GM19238 (cell line): ENCODE measurements around the gene TFDP2.
"Not testable (repeated sequence)": the region's sequence is repeated elsewhere in the genome, so short reads cannot be mapped to it uniquely, and the experiment has no call there.

ENCODE experiments used
- DNase-seq: peaks from one replicate; pipeline ENCODE4 v3.0.0; 2011; ENCODE audit warnings: low spot score; ENCODE audit not compliant: insufficient read length

The TFDP2 gene

DNA sequence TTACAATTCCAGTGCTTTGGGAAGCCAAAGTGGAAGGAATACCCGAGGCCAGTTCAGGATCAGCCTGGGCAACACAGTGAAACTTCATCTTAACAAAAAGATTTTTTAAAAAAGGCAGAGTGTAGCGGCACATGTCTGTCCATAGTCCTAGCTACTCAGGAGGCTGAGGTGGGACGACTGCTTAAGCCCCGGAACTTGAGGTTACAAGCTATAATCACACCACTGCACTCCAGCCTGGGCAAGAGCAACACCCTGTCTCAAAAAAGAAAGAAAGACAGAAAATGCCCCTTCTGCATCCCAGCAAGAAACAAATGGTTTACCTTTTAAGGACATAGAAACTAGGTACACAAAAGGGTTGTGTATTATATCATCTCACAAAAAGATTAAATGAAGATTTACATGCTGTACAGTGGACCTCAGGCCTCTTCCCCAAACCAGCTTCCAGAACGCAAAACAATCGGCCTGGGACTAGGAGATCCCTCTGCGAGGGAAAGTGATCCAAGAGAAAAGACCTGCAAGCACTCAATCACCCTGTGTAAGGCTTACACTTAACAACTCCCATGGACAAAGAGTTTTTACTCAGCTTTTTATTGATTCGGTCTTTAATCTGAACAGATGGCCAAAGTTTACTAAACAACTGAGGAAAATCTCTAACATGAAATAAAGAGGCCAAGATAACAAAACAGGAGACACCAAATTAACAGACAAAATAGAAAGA, 21.2 kb downstream of the TFDP2 start:
- no peak for DNase-seq

GRCh38 chr3:142124243-142124642, 25.1 kb downstream of the TFDP2 start:
- no peak for DNase-seq

DNA sequence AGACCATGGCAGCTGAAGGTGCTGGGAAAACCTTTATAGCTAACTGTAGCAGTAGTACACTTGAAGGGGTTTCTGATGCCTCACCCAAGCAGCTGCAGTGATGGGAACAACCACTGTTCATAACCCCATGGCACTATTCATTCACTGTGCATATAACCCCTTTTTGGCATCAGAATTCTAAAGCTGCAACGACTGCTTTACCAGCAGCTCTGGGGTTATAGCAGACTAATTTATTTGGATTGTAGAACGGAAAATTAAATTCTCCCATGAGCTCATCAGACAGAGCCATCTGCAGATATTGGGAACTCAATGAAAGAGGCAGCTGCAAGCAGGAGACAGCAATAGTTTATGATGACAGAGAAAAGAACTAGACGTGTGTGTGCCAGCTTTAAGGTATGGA, 28.6 kb downstream of the TFDP2 start:
- no peak for DNase-seq

- no peak for DNase-seq
Measured at GRCh38 chr3:142118911-142119310, 30.4 kb downstream of the TFDP2 start.

- DNase-seq, result no peak
Measured at GRCh38 chr3:142117056-142117851, 32.1 kb downstream of the TFDP2 start.

GRCh38 chr3:142115867-142116668, 33.3 kb downstream of the TFDP2 start:
- DNase-seq, result no peak

GRCh38 chr3:142112601-142113000, 36.7 kb downstream of the TFDP2 start:
- no peak for DNase-seq

DNA sequence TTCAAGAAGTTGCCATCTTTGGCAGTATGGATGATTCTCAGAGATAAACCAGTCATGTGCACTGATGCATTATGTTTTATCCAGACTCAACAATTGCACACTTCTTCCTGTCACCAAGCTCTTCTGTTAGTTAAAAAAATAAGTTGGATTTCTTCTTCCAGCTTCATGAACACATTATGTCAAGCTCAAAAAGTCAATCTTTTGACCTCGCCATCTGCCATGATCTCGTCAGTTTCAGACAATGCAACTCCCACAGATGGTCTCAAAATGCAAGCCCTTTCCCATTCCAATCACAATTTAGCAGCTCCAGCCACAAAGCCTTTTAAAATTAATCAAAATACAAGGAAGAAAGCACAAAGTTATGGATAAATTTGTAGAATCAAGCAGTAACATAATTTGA, 42.8 kb downstream of the TFDP2 start:
- no peak for DNase-seq

DNA sequence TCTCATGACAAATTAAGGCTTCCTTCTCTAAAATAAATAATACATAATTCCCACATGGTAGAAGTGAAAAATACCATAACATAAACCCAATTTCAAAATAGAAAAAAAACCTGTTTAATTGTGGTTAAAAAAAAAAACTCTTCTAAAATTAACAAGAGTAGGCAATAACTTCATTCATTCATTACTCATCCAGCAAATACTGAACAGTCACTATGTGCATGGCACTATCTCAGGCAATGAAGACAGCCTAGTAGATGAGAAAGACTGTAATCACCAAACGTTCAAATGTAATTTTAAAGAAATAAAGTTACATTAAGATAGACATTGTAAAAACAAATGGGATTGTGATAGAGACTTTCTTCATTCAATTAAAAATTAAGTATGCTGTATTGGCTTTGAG, 43.4 kb downstream of the TFDP2 start:
- DNase-seq, result no peak

GRCh38 chr3:142104763-142105162, 44.6 kb downstream of the TFDP2 start:
- DNase-seq, result no peak

DNA sequence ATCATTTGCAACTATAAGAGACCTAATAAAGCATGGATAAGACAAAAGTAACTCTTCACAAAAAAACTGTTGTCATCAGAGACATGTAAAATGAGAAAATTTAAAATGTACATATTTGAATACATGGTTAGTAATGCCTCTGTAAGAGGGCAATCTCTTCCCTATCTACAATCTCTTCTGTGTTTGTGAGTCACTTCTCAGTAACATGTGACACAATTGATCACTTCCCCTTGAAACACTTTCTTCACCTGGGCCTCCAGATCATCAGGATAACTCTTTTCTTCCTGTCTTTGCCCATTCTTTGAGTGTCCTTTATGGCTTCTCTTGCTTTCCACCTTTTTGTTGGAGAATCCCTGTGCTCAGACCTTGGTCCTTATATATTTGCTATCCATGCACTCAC, 50.4 kb downstream of the TFDP2 start:
- no peak for DNase-seq

DNA sequence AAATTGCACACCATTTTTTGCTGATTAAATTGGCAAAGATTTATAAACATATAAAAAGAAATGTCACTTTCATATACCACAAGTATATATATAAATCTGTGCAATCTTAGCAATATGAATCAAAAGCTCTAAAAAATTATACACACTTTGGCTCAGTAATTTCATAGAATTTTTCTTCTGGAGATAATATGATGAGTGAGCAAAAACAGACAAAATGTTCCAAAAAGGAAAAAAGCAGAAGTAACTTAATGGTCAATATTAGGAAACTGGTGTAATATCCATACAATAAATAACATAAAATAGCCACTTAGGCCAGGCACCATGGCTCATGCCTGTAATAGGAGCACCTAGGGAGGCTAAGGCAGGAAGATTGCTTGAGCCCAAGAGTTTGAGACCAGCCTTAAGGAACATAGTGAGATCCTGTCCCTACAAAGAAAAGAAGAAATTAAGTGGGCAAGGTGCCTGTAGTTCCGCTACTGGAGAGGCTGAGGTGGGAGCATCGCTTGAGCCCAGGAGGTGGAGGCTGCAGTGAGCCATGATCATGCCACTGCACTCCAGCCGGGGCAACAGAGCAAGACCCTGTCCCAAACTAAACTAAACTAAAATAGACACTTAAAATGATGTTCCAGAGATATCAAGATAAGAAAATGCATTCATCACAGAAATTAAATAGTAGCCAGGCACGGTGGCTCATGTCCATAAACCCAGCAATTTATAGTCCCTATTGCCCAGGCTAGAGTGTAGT, 52.1 kb downstream of the TFDP2 start:
- no peak for DNase-seq

GRCh38 chr3:142095841-142096240, 53.5 kb downstream of the TFDP2 start:
- DNase-seq, result no peak

- not testable (repeated sequence) for DNase-seq
Measured at GRCh38 chr3:142088925-142089324, 60.4 kb downstream of the TFDP2 start.

- DNase-seq, result no peak
Measured at GRCh38 chr3:142088522-142088921, 60.8 kb downstream of the TFDP2 start.

- DNase-seq, result no peak
Measured at GRCh38 chr3:142087676-142088075, 61.7 kb downstream of the TFDP2 start.

GRCh38 chr3:142086581-142087090, 62.7 kb downstream of the TFDP2 start:
- DNase-seq, result no peak

- DNase-seq, result no peak
Measured at GRCh38 chr3:142081178-142081577, 68.2 kb downstream of the TFDP2 start.

DNA sequence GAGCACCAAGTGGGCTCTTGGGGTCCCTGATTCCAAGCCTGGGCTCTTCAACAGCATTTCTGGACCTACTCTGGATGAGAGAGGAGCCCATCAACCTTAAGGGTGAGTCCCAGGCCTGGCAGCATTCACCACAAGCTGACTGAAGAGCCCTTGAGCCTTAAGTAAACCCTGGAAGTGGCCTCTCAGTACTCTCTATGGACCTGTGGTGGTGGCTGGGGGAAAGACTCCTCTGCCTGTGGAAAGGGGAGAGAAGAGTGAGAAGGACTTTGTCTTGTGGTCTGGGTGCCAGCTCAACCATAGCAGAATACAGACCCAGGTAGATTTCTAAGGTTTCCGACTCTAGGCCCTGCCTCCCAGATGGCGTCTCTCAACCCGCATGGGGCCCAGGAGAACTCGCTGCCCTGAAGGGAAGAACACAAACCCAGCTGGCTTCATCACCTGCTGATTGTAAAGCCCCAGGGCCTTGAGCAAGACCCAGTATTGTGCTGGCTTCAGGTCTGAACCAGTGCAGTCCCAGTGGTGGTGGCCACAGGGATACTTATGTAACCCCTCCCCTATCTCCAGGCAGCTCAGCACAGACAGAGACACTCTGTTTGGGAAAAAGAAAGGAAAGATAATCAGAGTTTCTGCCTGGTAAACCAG, 71.4 kb downstream of the TFDP2 start:
- DNase-seq, result no peak

- DNase-seq, result no peak
Measured at GRCh38 chr3:142077155-142077858, 72.0 kb downstream of the TFDP2 start.
